Endothelial cell of umbilical vein (primary cell): ENCODE data around the gene PRIMA1. TPM values are rescaled to one million over a fixed set of nuclear protein-coding genes. Genes with fewer than 3 reads are reported as not detected.

Experiments
- BruUV-seq: library from RNA; stranded (reverse); fragments of 400-500 nt; replicated peaks from 2 replicates; lab custom pipeline; 2021; lab: Mats Ljungman, UMichigan
- CTCF ChIA-PET: fragments of 300-600, 350-600 bp; sonication (Branson Sonifier 250); formaldehyde crosslinking; loops from one replicate; lab custom pipeline; 2021; ENCODE audit warnings: antibody characterized with exemption, inconsistent platforms; lab: Charles Lee
- POLR2A ChIA-PET: fragments of 300-600, 350-600 bp; sonication (Branson Sonifier 250); formaldehyde crosslinking; loops from one replicate; lab custom pipeline; 2021; ENCODE audit warnings: antibody characterized with exemption, inconsistent platforms; lab: Charles Lee
- DNase-seq: peaks from one replicate; pipeline ENCODE4 v3.0.0-alpha.2; 2011; ENCODE audit warnings: low read depth, low spot score
- FAIRE-seq: peaks from 2 replicates; lab custom pipeline; 2011; peaks lifted over from hg19 to GRCh38; lab: Jason Lieb, UNC
- H2AFZ ChIP-seq: 2 replicates; pipeline ENCODE4 v1.6.0; 2012; ENCODE audit warnings: low read depth, low read length, control low read depth, inconsistent platforms
- H3K27ac ChIP-seq: 2 replicates; pipeline ENCODE4 v1.5.1; 2011; ENCODE audit warnings: low read depth, mild to moderate bottlenecking, control low read depth, low read length, moderate library complexity; ENCODE audit not compliant: insufficient read depth
- H3K27me3 ChIP-seq, 2 experiments: 2 replicates each; pipeline versions ENCODE4 v1.6.0 to v1.6.1; 2011; ENCODE audit warnings: low read length in 2 of 2, mixed read lengths in 1 of 2; ENCODE audit not compliant: control insufficient read depth in 2 of 2, insufficient read depth in 2 of 2
- H3K36me3 ChIP-seq, 2 experiments: 2 replicates in 1 of 2; 3 replicates in 1 of 2; pipeline ENCODE4 v1.5.1; 2011; ENCODE audit warnings: low read length in 2 of 2, mild to moderate bottlenecking in 1 of 2, moderate library complexity in 1 of 2; ENCODE audit not compliant: control insufficient read depth in 2 of 2, insufficient read depth in 2 of 2; ENCODE audit errors: extremely low read depth in 1 of 2
- H3K4me1 ChIP-seq: 3 replicates; pipeline ENCODE4 v1.5.1; 2011; ENCODE audit warnings: mild to moderate bottlenecking, low read length; ENCODE audit not compliant: control insufficient read depth, insufficient read depth; ENCODE audit errors: extremely low read depth
- H3K4me2 ChIP-seq: 2 replicates; pipeline ENCODE4 v1.6.1; 2011; ENCODE audit warnings: low read length, control low read depth, mixed read lengths; ENCODE audit not compliant: insufficient read depth
- H3K4me3 ChIP-seq, 3 experiments: fragments of 200-600 bp in 1 of 3; sonication (generic), shearing (Covaris generic) in 1 of 3; replicated peaks in 1 of 3; 2 replicates each; pipeline ENCODE4 v1.5.1; 2011 to 2016; ENCODE audit warnings: control low read depth in 3 of 3, low read length in 3 of 3, mild to moderate bottlenecking in 2 of 3, inconsistent platforms in 1 of 3, low read depth in 1 of 3, moderate library complexity in 1 of 3; ENCODE audit not compliant: insufficient read depth in 1 of 3
- H3K79me2 ChIP-seq: 2 replicates; pipeline ENCODE4 v1.6.0; 2012; ENCODE audit warnings: low read length, inconsistent platforms; ENCODE audit not compliant: control insufficient read depth, insufficient read depth
- H3K9ac ChIP-seq: replicated peaks from 2 replicates; pipeline ENCODE3; 2011; ENCODE audit warnings: low read length, control low read depth; ENCODE audit not compliant: insufficient read depth; ENCODE audit errors: extremely low read depth
- H3K9me1 ChIP-seq: replicated peaks from 3 replicates; pipeline ENCODE4 v1.6.0; 2011; ENCODE audit warnings: mild to moderate bottlenecking, low read length; ENCODE audit not compliant: control insufficient read depth, insufficient read depth; ENCODE audit errors: extremely low read depth
- H3K9me3 ChIP-seq: replicated peaks from 2 replicates; pipeline ENCODE4 v1.5.1; 2012; ENCODE audit warnings: low read length, inconsistent platforms; ENCODE audit not compliant: control insufficient read depth, insufficient read depth
- H4K20me1 ChIP-seq: replicated peaks from 2 replicates; pipeline ENCODE3; 2011; ENCODE audit warnings: mild to moderate bottlenecking, low read length; ENCODE audit not compliant: control insufficient read depth, insufficient read depth; ENCODE audit errors: extremely low read depth
- EZH2 ChIP-seq: IDR thresholded peaks from 2 replicates; pipeline ENCODE4 v1.6.1; 2012; ENCODE audit warnings: borderline replicate concordance, low read depth, mild to moderate bottlenecking, moderate library complexity, low read length, inconsistent platforms; ENCODE audit not compliant: severe bottlenecking
- FOS ChIP-seq: IDR thresholded peaks from 2 replicates; pipeline ENCODE4 v1.6.1; 2011; ENCODE audit warnings: mild to moderate bottlenecking, low read length, moderate library complexity, borderline replicate concordance; ENCODE audit not compliant: insufficient read depth
- GATA2 ChIP-seq: IDR thresholded peaks from 2 replicates; pipeline ENCODE4 v1.7.0; 2011; ENCODE audit warnings: low read depth, mild to moderate bottlenecking, moderate library complexity, mixed read lengths, low read length; ENCODE audit not compliant: insufficient read length, insufficient read depth
- JUN ChIP-seq: IDR thresholded peaks from 2 replicates; pipeline ENCODE4 v1.6.1; 2011; ENCODE audit warnings: borderline replicate concordance, low read depth; ENCODE audit not compliant: insufficient read length, insufficient read depth
- MYC ChIP-seq: IDR thresholded peaks from one replicate; pipeline ENCODE4 v1.6.1; 2011; ENCODE audit warnings: mild to moderate bottlenecking, low read depth, low read length
- POLR2A ChIP-seq: IDR thresholded peaks from 2 replicates; pipeline ENCODE4 v1.6.1; 2012; ENCODE audit warnings: low read depth, mild to moderate bottlenecking, control low read depth, low read length
- POLR2AphosphoS5 ChIP-seq: IDR thresholded peaks from 2 replicates; pipeline ENCODE4 v1.6.1; 2012; ENCODE audit warnings: low read depth, mild to moderate bottlenecking, control low read depth, low read length, moderate library complexity; ENCODE audit not compliant: insufficient read depth
- dilution Hi-C: fragments of 300-500 bp; cut with MboI; formaldehyde crosslinking; loops from one replicate; pipeline ENCODE4 v1.15.0; 2019; ENCODE audit warnings: low sequenced_read_pairs; ENCODE audit not compliant: extremely low pct_ligation_motif_present
- intact Hi-C: fragments of 100-400 bp; cut with micrococcal nuclease; formaldehyde crosslinking; loops from one replicate; pipeline ENCODE4 v1.10.0; 2022
- polyA plus RNA-seq, 4 experiments: library from polyadenylated mRNA; depleted of rRNA in 3 of 4; stranded (reverse) in 3 of 4; unstranded in 1 of 4; fragments of >200 nt; gene quantifications; 2 replicates each; pipeline versions ENCODE4 v1.2.1 to v1.2.3, GENCODE V29; 2011 to 2012; ENCODE audit warnings: missing spikeins in 1 of 4
- total RNA-seq: library from RNA; stranded (reverse); gene quantifications from 2 replicates; pipeline ENCODE4 v1.2.3, GENCODE V29; 2021
- TF ChIP-seq, protein P1 (sequence below): IDR thresholded peaks from 2 replicates; pipeline ENCODE4 v1.6.1; 2011; ENCODE audit not compliant: insufficient read depth, insufficient read length
- TF ChIP-seq, protein P2 (sequence below), 2 donors: IDR thresholded peaks; 1 replicate in 1 of 2; 2 replicates in 1 of 2; pipeline ENCODE4 v1.5.1; 2011; ENCODE audit warnings: low read length in 2 of 2, mild to moderate bottlenecking in 2 of 2, moderate library complexity in 2 of 2, control low read depth in 1 of 2, inconsistent platforms in 1 of 2, low read depth in 1 of 2; ENCODE audit not compliant: insufficient read depth in 1 of 2; ENCODE audit errors: extremely low read depth in 1 of 2

PRIMA1 gene
- total and polyA plus RNA-seq, 2 donors (not counting 3 experiments of a cell fraction or from before 2014, with no cell fraction given) = not detected

DNA sequence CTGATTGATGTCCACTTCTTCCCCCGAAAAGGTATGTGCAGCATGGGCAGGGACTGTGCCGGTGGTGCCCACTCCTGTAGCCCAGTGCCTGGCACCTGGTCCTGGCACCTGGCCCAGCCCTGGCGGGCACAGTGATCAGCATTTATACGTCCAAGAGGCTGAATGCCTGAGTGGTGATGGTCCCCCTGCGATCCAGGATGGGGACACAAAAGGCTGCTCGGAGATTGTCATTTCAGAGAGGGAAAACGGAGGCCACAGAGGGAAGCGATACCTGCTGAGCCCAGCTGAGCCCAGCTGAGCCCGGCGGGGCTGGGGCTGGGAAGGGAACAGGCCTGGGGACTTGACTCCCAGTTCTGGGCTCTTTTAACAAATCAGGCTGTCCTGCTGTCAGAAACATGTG is 55.8 kb downstream of the PRIMA1 start:
- no peaks in the 10 kb centered on the region for H3K36me3 ChIP-seq
- POLR2A ChIA-PET = no interaction called here
- H3K27me3 ChIP-seq = no peaks in the 10 kb centered on the region
- no peak overlapping the region for H3K27ac ChIP-seq
- FAIRE-seq = no peak
- no peaks in the 10 kb centered on the region for H3K9me1 ChIP-seq
- CTCF ChIA-PET = no interaction called here
- no peak for DNase-seq
- H3K79me2 ChIP-seq = no peaks in the 10 kb centered on the region
- no peaks in the 10 kb centered on the region for H4K20me1 ChIP-seq
- BruUV-seq = no TSS peak
- dilution Hi-C loops = no loop called here
- TF ChIP-seq FOS (no peak), JUN (no peak), POLR2AphosphoS5 (no peak), EZH2 (no peak), MYC (no peak), POLR2A (no peak), GATA2 (no peak)
- TF ChIP-seq, protein P1, sequence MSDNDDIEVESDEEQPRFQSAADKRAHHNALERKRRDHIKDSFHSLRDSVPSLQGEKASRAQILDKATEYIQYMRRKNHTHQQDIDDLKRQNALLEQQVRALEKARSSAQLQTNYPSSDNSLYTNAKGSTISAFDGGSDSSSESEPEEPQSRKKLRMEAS = no peak
- TF ChIP-seq, protein P2, sequence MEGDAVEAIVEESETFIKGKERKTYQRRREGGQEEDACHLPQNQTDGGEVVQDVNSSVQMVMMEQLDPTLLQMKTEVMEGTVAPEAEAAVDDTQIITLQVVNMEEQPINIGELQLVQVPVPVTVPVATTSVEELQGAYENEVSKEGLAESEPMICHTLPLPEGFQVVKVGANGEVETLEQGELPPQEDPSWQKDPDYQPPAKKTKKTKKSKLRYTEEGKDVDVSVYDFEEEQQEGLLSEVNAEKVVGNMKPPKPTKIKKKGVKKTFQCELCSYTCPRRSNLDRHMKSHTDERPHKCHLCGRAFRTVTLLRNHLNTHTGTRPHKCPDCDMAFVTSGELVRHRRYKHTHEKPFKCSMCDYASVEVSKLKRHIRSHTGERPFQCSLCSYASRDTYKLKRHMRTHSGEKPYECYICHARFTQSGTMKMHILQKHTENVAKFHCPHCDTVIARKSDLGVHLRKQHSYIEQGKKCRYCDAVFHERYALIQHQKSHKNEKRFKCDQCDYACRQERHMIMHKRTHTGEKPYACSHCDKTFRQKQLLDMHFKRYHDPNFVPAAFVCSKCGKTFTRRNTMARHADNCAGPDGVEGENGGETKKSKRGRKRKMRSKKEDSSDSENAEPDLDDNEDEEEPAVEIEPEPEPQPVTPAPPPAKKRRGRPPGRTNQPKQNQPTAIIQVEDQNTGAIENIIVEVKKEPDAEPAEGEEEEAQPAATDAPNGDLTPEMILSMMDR (IDR thresholded peaks at IDR 0.05; ENCODE audit: extremely low read depth in 1 of 2, insufficient read depth in 1 of 2, low read depth in 1 of 2, low read length in 2 of 2) = no peak
- H3K4me3 ChIP-seq = no peak overlapping the region
- no peaks in the 10 kb centered on the region for H3K9me3 ChIP-seq
- no peak overlapping the region for H2AFZ ChIP-seq
- H3K9ac ChIP-seq = no peak overlapping the region
- intact Hi-C loops = no loop called here
- H3K4me1 ChIP-seq = no peaks in the 10 kb centered on the region
- no peak overlapping the region for H3K4me2 ChIP-seq
